Spleen (tissue), 11 donors: ENCODE measurements around the gene CA10. TPM values are rescaled to one million over a fixed set of nuclear protein-coding genes. Genes with fewer than 3 reads are reported as not detected.

Source experiments
- DNase-seq: peaks from one replicate; pipeline ENCODE4 v3.0.0-alpha.2; 2020
- H3K27ac ChIP-seq, 8 donors: fragments of 200-600 bp; sonication (generic) in 7 of 8; 1 replicate in 4 of 8; 2 replicates in 4 of 8; pipeline versions ENCODE4 v1.5.0 to v1.8.0; 2016 to 2021; ENCODE audit warnings: inconsistent platforms in 4 of 8, mild to moderate bottlenecking in 4 of 8, moderate library complexity in 1 of 8
- H3K27me3 ChIP-seq, 7 donors: fragments of 200-600 bp; sonication (generic) in 6 of 7; replicated peaks in 1 of 7; 1 replicate in 4 of 7; 2 replicates in 3 of 7; pipeline versions ENCODE4 v1.5.0 to v1.8.0; 2016 to 2021; ENCODE audit warnings: inconsistent platforms in 3 of 7, mild to moderate bottlenecking in 1 of 7
- H3K36me3 ChIP-seq, 6 donors: fragments of 200-600 bp; sonication (generic) in 5 of 6; 1 replicate in 4 of 6; 2 replicates in 2 of 6; pipeline versions ENCODE4 v1.5.0 to v1.8.0; 2016 to 2021; ENCODE audit warnings: inconsistent platforms in 2 of 6
- H3K4me1 ChIP-seq, 6 donors: fragments of 200-600 bp; sonication (generic) in 5 of 6; 1 replicate in 3 of 6; 2 replicates in 3 of 6; pipeline versions ENCODE4 v1.5.0 to v1.8.0; 2016 to 2021; ENCODE audit warnings: inconsistent platforms in 3 of 6
- H3K4me3 ChIP-seq, 8 donors: fragments of 200-600 bp; sonication (generic) in 7 of 8; 1 replicate in 4 of 8; 2 replicates in 4 of 8; pipeline versions ENCODE4 v1.5.0 to v1.8.0; 2016 to 2021; ENCODE audit warnings: inconsistent platforms in 4 of 8, mild to moderate bottlenecking in 4 of 8, moderate library complexity in 2 of 8
- H3K9me3 ChIP-seq, 8 donors: fragments of 200-600 bp; sonication (generic) in 7 of 8; 1 replicate in 4 of 8; 2 replicates in 4 of 8; pipeline versions ENCODE4 v1.5.0 to v1.8.0; 2016 to 2021; ENCODE audit warnings: inconsistent platforms in 4 of 8
- CTCF ChIP-seq, 11 experiments: fragments of 200-600 bp in 7 of 11; fragments of 450-650 bp in 4 of 11; sonication (generic) in 4 of 11; IDR thresholded peaks in 8 of 11; conservative IDR thresholded peaks in 3 of 11; 1 replicate in 7 of 11; 2 replicates in 4 of 11; pipeline versions ENCODE4 v1.4.0 to v1.8.0; 2016 to 2021; ENCODE audit warnings: antibody characterized with exemption in 11 of 11, inconsistent platforms in 4 of 11, mild to moderate bottlenecking in 1 of 11
- POLR2A ChIP-seq, 3 donors: fragments of 450-650 bp; IDR thresholded peaks; one replicate each; pipeline ENCODE4 v1.5.1; 2017; ENCODE audit warnings: antibody characterized with exemption in 3 of 3, mild to moderate bottlenecking in 1 of 3
- POLR2AphosphoS5 ChIP-seq, 3 donors: sonication (generic); formaldehyde crosslinking; IDR thresholded peaks; one replicate each; pipeline ENCODE4 v1.5.1; 2017; ENCODE audit warnings: antibody characterized with exemption in 3 of 3
- WGBS, 5 donors: extraction: QIAGEN DNeasy Blood & Tissue Kit in 3 of 5; methylation state at CpG; one replicate each; pipeline versions ENCODE4 v1.1.5 to v1.1.7; 2013 to 2018; 5-methylcytosine and 5-hydroxymethylcytosine counted together
- intact Hi-C: fragments of 100-400 bp; cut with DNase I; formaldehyde crosslinking; loops from one replicate; pipeline ENCODE4 v1.15.0; 2023; ENCODE audit warnings: low total_unique reads
- polyA plus RNA-seq, 3 donors: library from polyadenylated mRNA; stranded (reverse); fragments of 200-250 nt; gene quantifications; one replicate each; pipeline ENCODE4 v1.2.1, GENCODE V29; 2013
- total RNA-seq, 7 donors: library from RNA; depleted of rRNA in 3 of 7; stranded (reverse); fragments of >200 nt in 3 of 7; fragmentation: NEBNext Ultra II Directional in 4 of 7; extraction: Animal tissue kit (Norgen Biotek cat#: 25700) in 4 of 7; gene quantifications; one replicate each; pipeline versions ENCODE4 v1.1.0 to v1.2.1, GENCODE V29; 2016 to 2021
- donor health status: healthy with polysubstance abuse.
- donor health status: DM: no; HTN: no; CAD: no; lungs with moderate emphysema.
- donor health status: DM: no; HTN: no; CAD: no.
- donor health status: Bipolar disorder and iron deficiency.
- donor health status: healthy.
- donor health status: DM: no; HTN: no; CAD: no.
- donor health status: DM: yes; HTN: yes; CAD: no.

CA10 gene
- total and polyA plus RNA-seq, 10 donors, result 0.19 to 0.22 TPM; not detected in 8

- Histone ChIP-seq H3K4me3 (no peak overlapping the region), H3K27me3 (no peaks in the 10 kb centered on the region), H3K27ac (no peak overlapping the region), H3K36me3 (no peaks in the 10 kb centered on the region), H3K4me1 (no peaks in the 10 kb centered on the region), H3K9me3 (no peaks in the 10 kb centered on the region)
- DNase-seq, result no peak
- WGBS, 5 donors, result 76 to 88% (median 83%) methylated on average over 8 of the region's 8 CpGs
- intact Hi-C loops, result no loop called here
- no peak for TF ChIP-seq POLR2A (IDR thresholded peaks at IDR 0.05)
- TF ChIP-seq POLR2AphosphoS5 (IDR thresholded peaks at IDR 0.05), result no peak
- TF ChIP-seq CTCF (IDR thresholded peaks at IDR 0.05 in 8 of 11, conservative IDR thresholded peaks at IDR 0.05 in 3 of 11), result no peak
These were observed 345.3 kb downstream of the CA10 start for GRCh38 chr17:51813140-51813783.

GRCh38 chr17:51807460-51807859 is 351.1 kb downstream of the CA10 start:
- H3K9me3 ChIP-seq, result peaks cover 0 to 3% (median 0%) of the 10 kb centered on the region in 8 donors
- DNase-seq, result no peak
- no peaks in the 10 kb centered on the region for H3K4me1 ChIP-seq
- H3K4me3 ChIP-seq, result no peak overlapping the region
- no peak for TF ChIP-seq CTCF (IDR thresholded peaks at IDR 0.05 in 8 of 11, conservative IDR thresholded peaks at IDR 0.05 in 3 of 11)
- no peak for TF ChIP-seq POLR2A (IDR thresholded peaks at IDR 0.05)
- no peak for TF ChIP-seq POLR2AphosphoS5 (IDR thresholded peaks at IDR 0.05)
- H3K27ac ChIP-seq, result no peak overlapping the region
- no peaks in the 10 kb centered on the region for H3K36me3 ChIP-seq
- WGBS, 5 donors, result 89 to 97% (median 94%) methylated on average over 3 of the region's 3 CpGs
- peaks cover 0 to 8% (median 0%) of the 10 kb centered on the region in 7 donors for H3K27me3 ChIP-seq
- intact Hi-C loops, result no loop called here

- no peak overlapping the region for H3K4me3 ChIP-seq
- H3K27me3 ChIP-seq, result peaks cover 0 to 15% (median 0%) of the 10 kb centered on the region in 7 donors
- H3K27ac ChIP-seq, result no peak overlapping the region
- no peaks in the 10 kb centered on the region for H3K36me3 ChIP-seq
- peaks cover 0 to 3% (median 0%) of the 10 kb centered on the region in 8 donors for H3K9me3 ChIP-seq
- DNase-seq, result no peak
- intact Hi-C loops, result no loop called here
- H3K4me1 ChIP-seq, result no peaks in the 10 kb centered on the region
- 66 to 85% (median 83%) methylated on average over 1 of the region's 1 CpG for WGBS, 5 donors
- TF ChIP-seq POLR2A (IDR thresholded peaks at IDR 0.05), result no peak
- no peak for TF ChIP-seq CTCF (IDR thresholded peaks at IDR 0.05 in 8 of 11, conservative IDR thresholded peaks at IDR 0.05 in 3 of 11)
- no peak for TF ChIP-seq POLR2AphosphoS5 (IDR thresholded peaks at IDR 0.05)
These were observed 352.7 kb downstream of the CA10 start for GRCh38 chr17:51805765-51806164.

- Histone ChIP-seq H3K36me3 (no peaks in the 10 kb centered on the region), H3K27ac (no peak overlapping the region), H3K9me3 (peaks cover 0 to 3% (median 0%) of the 10 kb centered on the region in 8 donors), H3K27me3 (peaks cover 0 to 15% (median 0%) of the 10 kb centered on the region in 7 donors), H3K4me3 (no peak overlapping the region), H3K4me1 (no peaks in the 10 kb centered on the region)
- no peak for DNase-seq
- intact Hi-C loops, result no loop called here
- 56 to 73% (median 65%) methylated on average over 2 of the region's 2 CpGs for WGBS, 5 donors
- TF ChIP-seq POLR2A (IDR thresholded peaks at IDR 0.05) (no peak), POLR2AphosphoS5 (IDR thresholded peaks at IDR 0.05) (no peak), CTCF (IDR thresholded peaks at IDR 0.05 in 8 of 11, conservative IDR thresholded peaks at IDR 0.05 in 3 of 11) (no peak)
These were observed 353.3 kb downstream of the CA10 start for GRCh38 chr17:51805185-51805584.
